ENCODE data around the gene MVP. TPM values are rescaled to one million over a fixed set of nuclear protein-coding genes. Genes with fewer than 3 reads are reported as not detected.
"Not testable (repeated sequence)": the region's sequence is repeated elsewhere in the genome, so short reads cannot be mapped to it uniquely, and the experiment has no call there.

The MVP gene
- total RNA-seq, 1 donor from 2014 or later, result 222 TPM

DNA sequence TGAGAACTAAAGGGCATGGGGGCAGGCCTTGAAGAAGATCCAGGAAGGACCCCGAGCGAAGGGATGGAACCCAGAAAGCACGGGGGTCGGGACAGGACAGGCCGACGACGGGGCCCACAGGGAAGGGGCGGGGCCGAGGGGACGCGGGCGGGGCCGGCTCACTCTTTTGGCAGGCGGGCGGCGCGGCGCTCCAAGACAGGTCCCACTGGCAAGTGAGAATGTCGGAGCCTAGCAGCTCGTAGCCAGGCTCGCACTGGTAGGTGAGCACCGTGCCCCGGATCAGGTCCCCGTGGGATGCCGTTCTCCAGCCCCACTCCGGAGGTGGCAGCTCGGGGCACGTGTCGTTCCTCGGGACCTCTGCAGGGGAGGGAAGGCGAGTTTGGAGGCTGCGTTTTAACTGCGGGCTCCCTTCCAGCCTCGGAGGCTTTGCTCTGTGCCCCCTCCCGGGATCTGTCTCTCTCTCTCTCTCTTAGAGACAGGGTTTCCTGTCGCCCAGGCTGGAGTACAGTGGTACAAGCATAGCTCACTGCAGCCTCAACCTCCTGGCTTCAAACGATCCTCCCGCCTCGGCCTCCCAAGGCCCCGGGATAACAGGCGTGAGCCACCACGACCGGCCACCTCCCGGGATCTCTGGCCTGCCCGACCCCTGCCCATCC, 56.5 kb downstream of the MVP start:
- no peak for DNase-seq

DNA sequence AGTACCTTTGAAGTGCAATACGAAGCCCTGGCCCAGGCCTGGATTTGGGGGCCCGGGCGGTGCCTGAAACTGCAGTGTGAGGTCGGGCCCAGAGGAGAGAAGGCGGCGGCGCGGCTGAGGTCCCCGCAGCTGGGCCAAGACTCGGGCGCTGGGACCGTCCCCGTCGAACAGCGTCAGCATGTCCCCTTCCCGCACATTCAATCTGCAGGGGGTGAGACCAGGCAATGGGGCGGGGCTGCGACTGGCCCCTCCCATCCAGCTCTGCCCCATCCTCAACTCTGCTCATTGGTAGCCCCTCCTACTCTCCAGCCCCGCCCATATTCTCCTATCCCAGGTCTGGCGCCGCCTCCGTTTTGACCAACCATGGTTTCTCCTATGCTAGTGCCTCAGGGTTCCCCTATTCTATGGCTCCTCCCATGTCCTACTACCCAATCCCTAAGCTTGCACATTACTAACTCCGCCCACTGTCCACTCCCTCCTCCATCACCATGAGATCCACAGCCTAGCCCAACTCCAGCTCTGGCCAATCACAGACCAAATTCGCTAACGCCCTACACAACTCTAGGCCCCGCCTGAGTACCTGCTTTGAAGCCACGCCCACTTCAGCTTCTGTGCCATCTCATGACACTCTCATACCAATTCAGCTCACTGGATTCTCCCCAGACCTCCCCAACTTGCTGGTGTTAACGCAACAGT, 57.2 kb downstream of the MVP start:
- DNase-seq, result peak; percentile 33

GRCh38 chr16:29878172-29878571, 57.9 kb downstream of the MVP start:
- no peak for DNase-seq

GRCh38 chr16:29881050-29881449, 60.8 kb downstream of the MVP start:
- no peak for DNase-seq

- DNase-seq, result no peak
These were observed 63.7 kb downstream of the MVP start for GRCh38 chr16:29883987-29884386.

DNA sequence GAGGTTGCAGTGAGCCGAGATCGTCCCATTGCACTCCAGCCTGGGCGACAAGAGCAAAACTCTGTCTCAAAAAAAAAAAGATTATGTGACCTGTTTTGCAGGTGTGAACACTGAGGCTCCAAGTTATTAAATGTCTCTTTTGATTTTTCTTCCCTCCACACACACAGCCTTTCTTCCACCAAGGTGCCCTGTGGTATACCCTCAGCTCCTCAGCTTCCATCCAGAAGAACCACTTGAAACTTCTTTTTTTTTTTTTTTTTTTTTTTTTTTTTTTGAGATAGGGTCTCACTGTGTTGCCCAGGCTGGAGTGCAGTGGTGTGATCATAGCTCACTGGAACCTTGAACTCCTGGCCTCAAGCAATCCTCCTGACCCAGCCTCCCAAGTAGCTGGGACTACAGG, 69.1 kb downstream of the MVP start:
- DNase-seq, result not testable (repeated sequence)

- no peak for DNase-seq
These were observed 71.5 kb downstream of the MVP start for GRCh38 chr16:29891525-29892457.

GRCh38 chr16:29892458-29892813, 72.2 kb downstream of the MVP start:
- DNase-seq, result no peak

DNA sequence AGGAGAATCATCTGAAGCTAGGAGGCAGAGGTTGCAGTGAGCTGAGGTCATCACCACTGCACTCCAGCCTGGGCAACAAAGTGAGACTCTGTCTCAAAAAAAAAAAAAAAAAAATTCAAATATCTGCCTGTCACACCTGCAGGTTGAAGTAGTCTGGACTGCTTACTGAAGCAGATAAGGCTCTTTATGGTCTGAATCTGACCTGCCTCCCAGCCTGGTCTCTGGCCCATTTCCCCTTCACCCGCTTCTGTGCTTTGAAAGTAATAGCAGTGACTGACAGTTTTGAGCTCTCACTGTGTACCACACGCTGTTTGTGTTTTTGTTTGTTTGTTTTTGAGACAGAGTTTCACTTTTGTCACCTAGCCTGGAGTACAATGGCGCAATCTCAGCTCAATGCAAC, 73.3 kb downstream of the MVP start:
- no peak for DNase-seq

DNA sequence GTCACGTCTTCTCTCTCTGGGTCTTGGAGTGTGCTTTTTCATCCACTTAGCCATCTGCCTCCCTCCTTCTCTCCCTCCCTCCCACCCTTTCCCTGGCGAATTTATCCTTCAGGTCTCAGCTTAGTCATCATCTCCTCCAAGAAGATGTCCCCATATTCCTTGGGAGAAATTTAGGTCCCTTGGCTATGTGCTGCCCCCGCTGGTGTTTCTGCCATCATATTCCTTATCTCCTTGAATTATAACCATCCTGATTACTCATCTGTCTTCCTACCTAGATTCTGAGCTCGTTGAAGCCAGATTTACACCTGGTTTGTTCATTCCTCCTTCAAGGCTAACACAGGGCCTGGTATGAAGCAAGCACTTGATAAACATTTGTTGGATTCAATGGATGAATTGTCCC, 74.1 kb downstream of the MVP start:
- no peak for DNase-seq

GRCh38 chr16:29896841-29897240, 76.6 kb downstream of the MVP start:
- DNase-seq, result no peak

DNA sequence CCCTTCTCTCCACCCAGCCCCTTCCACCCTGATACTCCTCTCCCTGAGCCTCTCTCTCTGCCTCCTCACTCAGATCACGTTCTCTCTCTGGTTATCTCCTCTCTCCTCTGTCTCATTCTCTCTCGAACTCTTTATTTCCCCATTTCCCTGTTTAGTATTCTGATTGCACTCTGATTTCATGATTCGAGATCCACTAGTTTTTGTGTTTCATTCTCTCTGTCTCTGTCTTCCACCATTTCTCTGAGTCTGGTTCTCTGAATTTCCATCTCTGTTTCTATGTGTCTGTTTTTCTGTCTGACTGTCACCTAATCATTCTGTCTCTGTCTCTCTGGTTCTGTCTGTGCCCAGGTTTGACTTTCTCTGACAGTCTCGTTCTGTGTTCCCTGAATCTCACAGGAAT, 77.1 kb downstream of the MVP start:
- DNase-seq, result no peak

Other genes starting within 250 kb of the MVP start
- not detected in 2 replicates for gene SPN, start 157.2 kb upstream of the MVP start, total RNA-seq
- gene QPRT, start 141.3 kb upstream of the MVP start, total RNA-seq, result 0.28 and 1.0 TPM in 2 replicates
- not detected in 2 replicates for gene C16orf54, start 74.5 kb upstream of the MVP start, total RNA-seq
- not detected in 2 replicates for gene ZG16, start 42.2 kb upstream of the MVP start, total RNA-seq
- gene KIF22, start 29.7 kb upstream of the MVP start, total RNA-seq, result 26.7 and 76.9 TPM in 2 replicates
- 130 and 265 TPM in 2 replicates for gene MAZ, start 13.9 kb upstream of the MVP start, total RNA-seq
- gene PRRT2, start 8.3 kb upstream of the MVP start, total RNA-seq, result 0.68 TPM in 1 of 2 replicates, not detected in the other
- 23.5 and 30.1 TPM in 2 replicates for gene PAGR1, start 4.3 kb upstream of the MVP start, total RNA-seq
- 107 and 117 TPM in 2 replicates for gene CDIPT, start 42.8 kb downstream of the MVP start, total RNA-seq
- gene SEZ6L2, start 79.1 kb downstream of the MVP start, total RNA-seq, result 0.68 and 2.2 TPM in 2 replicates
- 0.47 TPM in 1 of 2 replicates, not detected in the other for gene ASPHD1, start 80.0 kb downstream of the MVP start, total RNA-seq
- 7.7 and 15.7 TPM in 2 replicates for gene KCTD13, start 105.8 kb downstream of the MVP start, total RNA-seq
- gene TMEM219, start 141.6 kb downstream of the MVP start, total RNA-seq, result 61.6 and 125 TPM in 2 replicates
- 159 and 160 TPM in 2 replicates for gene TAOK2, start 153.4 kb downstream of the MVP start, total RNA-seq
- gene HIRIP3, start 175.2 kb downstream of the MVP start, total RNA-seq, result 6.3 and 9.3 TPM in 2 replicates
- gene INO80E, start 175.8 kb downstream of the MVP start, total RNA-seq, result 21.4 and 22.3 TPM in 2 replicates
- 0.47 and 2.0 TPM in 2 replicates for gene DOC2A, start 190.6 kb downstream of the MVP start, total RNA-seq
- not detected in 2 replicates for gene C16orf92, start 202.7 kb downstream of the MVP start, total RNA-seq
- 0.47 TPM in 1 of 2 replicates, not detected in the other for gene TLCD3B, start 210.8 kb downstream of the MVP start, total RNA-seq
- 286 and 586 TPM in 2 replicates for gene ALDOA, start 245.3 kb downstream of the MVP start, total RNA-seq

Measured in dermis blood vessel endothelial cell (primary cell).